NCI-H2227 (cell line): ENCODE results near the gene SERINC2.
A peak's percentile ranks its signal among the peaks of the same experiment; 100 is the strongest.
"Not testable (repeated sequence)": the region's sequence is repeated elsewhere in the genome, so short reads cannot be mapped to it uniquely, and the experiment has no call there.

ENCODE experiments used
- DNase-seq: peaks from one replicate; lab custom pipeline; 2025; ENCODE audit not compliant: unreplicated experiment; lab: John Stamatoyannopoulos, UW

Gene SERINC2

GRCh38 chr1:31412205-31412604 lies 808 bp upstream of the SERINC2 start:
- no peak for DNase-seq

- no peak for DNase-seq
Observed at GRCh38 chr1:31413405-31414001, 490 bp downstream of the SERINC2 start.

- no peak for DNase-seq
Observed at GRCh38 chr1:31414980-31415370, 2.0 kb downstream of the SERINC2 start.

- no peak for DNase-seq
Observed at GRCh38 chr1:31415658-31416057, 2.6 kb downstream of the SERINC2 start.

- DNase-seq, result no peak
Observed at GRCh38 chr1:31416101-31416736, 3.2 kb downstream of the SERINC2 start.

- DNase-seq, result no peak
Observed at GRCh38 chr1:31417148-31417547, 4.1 kb downstream of the SERINC2 start.

DNA sequence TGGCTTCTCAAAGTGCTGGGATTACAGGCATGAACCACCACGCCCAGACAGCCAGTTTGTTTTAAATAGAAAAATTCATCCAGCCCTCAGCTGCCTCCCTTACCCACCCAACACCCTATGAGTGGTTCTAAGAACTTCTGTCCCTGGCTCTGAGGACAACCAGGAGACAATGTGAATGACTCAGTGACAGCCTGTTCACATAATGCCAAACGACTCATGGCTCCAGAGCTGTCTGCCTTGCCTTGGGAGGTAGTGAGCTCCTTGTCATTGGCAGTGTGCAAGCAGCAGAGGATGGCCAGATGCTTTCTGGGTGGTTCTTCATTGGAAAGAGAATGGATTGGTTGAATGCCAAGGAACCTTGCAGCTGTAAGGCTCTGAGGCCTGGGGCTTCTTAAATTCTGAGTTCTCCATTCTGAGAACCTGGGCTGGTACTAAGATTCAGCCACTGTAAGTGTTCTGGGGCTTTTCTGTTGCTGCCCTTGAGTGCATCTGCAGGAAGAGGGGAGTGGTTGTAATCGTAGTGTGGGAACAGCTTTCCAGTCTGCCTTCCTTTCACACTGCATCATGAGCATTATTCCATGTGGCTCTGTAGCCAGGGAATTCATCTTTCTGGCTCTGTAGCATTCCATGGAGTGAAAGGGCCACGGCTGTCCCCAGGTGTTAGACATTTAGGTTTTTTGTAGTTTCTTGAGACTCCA lies 5.8 kb downstream of the SERINC2 start:
- DNase-seq, result no peak

DNA sequence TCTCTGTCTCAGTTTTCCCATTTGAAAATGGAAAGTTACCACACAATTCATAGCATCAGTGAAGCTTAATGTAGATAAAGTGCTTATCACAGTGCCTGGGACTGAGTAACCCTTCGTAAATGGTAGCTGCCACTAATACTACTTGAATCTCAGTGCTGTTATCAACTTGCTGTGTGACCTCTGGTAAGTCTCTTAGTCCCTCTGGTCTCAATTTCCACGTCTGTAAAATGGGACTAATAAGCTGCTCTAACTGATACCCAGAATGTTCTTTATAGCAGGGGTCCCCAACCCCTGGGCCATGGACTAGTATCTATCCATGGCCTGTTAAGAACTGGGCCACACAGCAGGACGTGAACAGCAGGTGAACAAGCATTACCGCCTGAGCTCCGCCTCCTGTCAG lies 7.7 kb downstream of the SERINC2 start:
- no peak for DNase-seq

DNA sequence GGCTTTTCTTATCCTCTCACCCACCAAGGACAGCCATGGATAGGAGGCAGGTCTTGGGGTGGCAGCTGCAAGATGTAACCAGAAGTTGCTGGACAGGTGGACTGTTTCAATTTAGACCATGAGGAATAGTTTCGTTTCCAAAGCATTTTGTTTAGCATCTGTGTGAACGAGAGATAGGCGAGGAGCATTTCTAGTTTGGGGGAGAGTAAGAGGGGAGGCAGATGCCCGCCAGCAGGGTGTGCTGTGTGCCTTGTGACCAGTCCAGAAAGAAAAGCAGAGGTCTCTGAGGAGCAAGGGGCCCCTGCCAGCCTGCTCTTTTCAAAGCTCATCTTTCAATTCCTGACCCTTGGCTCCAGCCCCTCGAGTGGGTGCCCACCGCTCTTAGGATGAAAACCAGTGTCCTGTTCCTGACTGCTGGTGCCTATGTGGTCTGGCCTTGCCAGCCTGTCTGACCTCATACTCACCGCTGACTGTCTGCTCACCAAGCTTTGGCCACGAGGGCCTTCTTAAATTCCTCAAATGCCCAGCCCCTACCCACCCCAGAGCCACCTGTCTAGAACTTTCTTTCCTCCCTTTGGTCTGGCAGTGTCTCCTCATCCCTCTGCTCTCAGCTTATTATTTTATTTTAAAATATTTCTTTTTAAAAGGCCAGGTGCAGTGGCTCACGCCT lies 8.5 kb downstream of the SERINC2 start:
- DNase-seq, result peak; percentile 23

DNA sequence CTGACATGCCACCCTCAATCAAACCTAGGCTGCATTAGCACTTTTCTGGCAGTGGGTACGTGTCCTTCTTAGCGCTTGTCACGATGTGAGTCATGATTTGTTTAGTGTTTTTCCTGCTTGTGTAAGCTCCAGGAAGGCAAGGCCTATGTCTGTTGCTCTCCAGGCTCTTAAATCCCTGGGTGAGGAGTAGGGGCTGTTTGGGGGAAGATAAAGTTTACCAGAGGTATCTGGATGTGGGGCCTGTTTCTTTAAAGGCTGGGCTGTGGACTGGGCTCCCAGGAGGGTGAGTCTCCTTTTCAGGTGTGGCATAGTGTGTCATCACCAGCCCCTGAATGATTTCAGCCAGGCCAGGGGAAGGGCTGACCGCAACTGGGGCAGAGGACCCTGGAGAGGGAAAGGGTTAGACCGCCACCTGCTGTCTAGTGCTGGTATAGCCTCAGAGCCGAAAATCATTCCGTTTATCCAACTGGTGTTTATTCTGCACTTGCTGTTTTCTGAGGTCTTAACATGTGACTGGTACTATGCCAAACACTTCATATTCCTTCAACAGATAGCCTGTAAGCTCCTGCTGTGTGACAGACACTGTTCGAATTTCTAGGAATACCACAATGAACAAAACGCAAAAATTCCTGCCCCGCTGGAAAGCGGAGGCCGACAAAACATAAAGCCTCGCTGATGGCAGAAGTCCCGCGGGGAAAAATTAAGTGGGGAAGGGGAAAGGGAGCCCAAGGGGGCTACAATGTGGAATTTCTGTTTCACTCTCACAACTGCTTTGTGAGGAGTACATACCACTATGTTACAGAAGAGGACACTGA lies 9.7 kb downstream of the SERINC2 start:
- peak; percentile 79 for DNase-seq

- no peak for DNase-seq
Observed at GRCh38 chr1:31423418-31423947, 10.5 kb downstream of the SERINC2 start.

- no peak for DNase-seq
Observed at GRCh38 chr1:31424568-31424967, 11.6 kb downstream of the SERINC2 start.

- DNase-seq, result no peak
Observed at GRCh38 chr1:31425301-31426081, 12.5 kb downstream of the SERINC2 start.

GRCh38 chr1:31426249-31426922 lies 13.4 kb downstream of the SERINC2 start:
- no peak for DNase-seq

GRCh38 chr1:31427322-31427721 lies 14.3 kb downstream of the SERINC2 start:
- no peak for DNase-seq

DNA sequence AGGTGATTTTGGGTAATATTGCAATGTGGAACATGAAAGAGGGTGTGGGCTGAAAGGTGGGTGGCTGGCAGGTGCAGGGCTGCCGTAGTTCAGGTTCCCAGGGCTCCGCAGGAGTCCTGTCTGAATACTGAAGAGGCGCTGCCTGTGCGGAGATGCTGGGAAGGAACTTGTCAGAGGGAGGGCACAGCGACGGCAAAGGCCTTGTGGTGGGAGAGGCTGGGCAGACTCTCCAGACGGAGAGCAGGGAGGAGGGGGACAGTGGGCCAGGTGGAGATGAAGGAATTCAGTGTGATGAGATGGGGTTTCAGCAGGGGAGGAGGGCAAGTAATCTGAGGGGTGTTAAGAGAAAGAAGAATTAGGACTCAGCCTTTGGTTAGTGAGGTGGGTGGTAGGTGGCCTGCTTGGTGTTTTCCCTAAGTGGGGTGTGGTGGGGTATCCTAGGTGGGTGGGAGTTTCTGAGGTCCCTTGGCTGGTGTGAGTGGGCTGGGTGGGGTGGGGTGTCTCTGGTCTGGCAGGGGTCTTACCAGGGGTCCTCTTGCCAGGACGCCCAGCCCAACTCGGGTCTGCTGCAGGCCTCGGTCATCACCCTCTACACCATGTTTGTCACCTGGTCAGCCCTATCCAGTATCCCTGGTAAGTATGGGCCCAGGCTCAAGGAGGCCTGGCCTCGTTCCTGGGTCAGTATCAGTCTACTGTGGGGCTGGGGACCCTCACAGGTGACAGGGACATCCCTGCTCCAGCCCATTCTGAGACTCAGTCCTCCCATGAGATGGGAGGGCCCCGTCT lies 15.6 kb downstream of the SERINC2 start:
- DNase-seq, result no peak

GRCh38 chr1:31429583-31429982 lies 16.6 kb downstream of the SERINC2 start:
- no peak for DNase-seq

- not testable (repeated sequence) for DNase-seq
Observed at GRCh38 chr1:31431351-31432257, 18.6 kb downstream of the SERINC2 start.
